ENCODE results near the gene CARNS1.
"Not testable (repeated sequence)": the region's sequence is repeated elsewhere in the genome, so short reads cannot be mapped to it uniquely, and the experiment has no call there.

CARNS1 gene

GRCh38 chr11:67420147-67420645, 4.7 kb downstream of the CARNS1 start:
- DNase-seq (ENCODE audit: low read depth), result no peak
- H3K4me3 ChIP-seq (ENCODE audit: low read length), result peak overlapping the region; percentile 49
- TF ChIP-seq CTCF (conservative IDR thresholded peaks at IDR 0.05; ENCODE audit: low read length), result no peak

- TF ChIP-seq CTCF (conservative IDR thresholded peaks at IDR 0.05; ENCODE audit: low read length), result no peak
- H3K4me3 ChIP-seq (ENCODE audit: low read length), result peak overlapping the region; percentile 49
- DNase-seq (ENCODE audit: low read depth), result peak; percentile 81
Observed at GRCh38 chr11:67420646-67421429, 5.4 kb downstream of the CARNS1 start.

- peak overlapping the region; percentile 46 for H3K4me3 ChIP-seq (ENCODE audit: low read length)
- no peak for TF ChIP-seq CTCF (conservative IDR thresholded peaks at IDR 0.05; ENCODE audit: low read length)
- no peak for DNase-seq (ENCODE audit: low read depth)
Observed at GRCh38 chr11:67421430-67422031, 6.1 kb downstream of the CARNS1 start.

- no peak overlapping the region for H3K4me3 ChIP-seq (ENCODE audit: low read length)
- TF ChIP-seq CTCF (conservative IDR thresholded peaks at IDR 0.05; ENCODE audit: low read length), result no peak
- DNase-seq (ENCODE audit: low read depth), result no peak
Observed at GRCh38 chr11:67422891-67423290, 7.4 kb downstream of the CARNS1 start.

GRCh38 chr11:67423466-67423865, 8.0 kb downstream of the CARNS1 start:
- no peak for TF ChIP-seq CTCF (conservative IDR thresholded peaks at IDR 0.05; ENCODE audit: low read length)
- no peak for DNase-seq (ENCODE audit: low read depth)
- H3K4me3 ChIP-seq (ENCODE audit: low read length), result no peak overlapping the region

GRCh38 chr11:67423891-67424613, 8.6 kb downstream of the CARNS1 start:
- TF ChIP-seq CTCF (conservative IDR thresholded peaks at IDR 0.05; ENCODE audit: low read length), result no peak
- no peak overlapping the region for H3K4me3 ChIP-seq (ENCODE audit: low read length)
- DNase-seq (ENCODE audit: low read depth), result no peak

GRCh38 chr11:67427364-67427859, 11.9 kb downstream of the CARNS1 start:
- peak overlapping the region; percentile 98 for H3K4me3 ChIP-seq (ENCODE audit: low read length)
- not testable (repeated sequence) for DNase-seq (ENCODE audit: low read depth)
